Ectodermal cell (in vitro differentiated cells): ENCODE data around the gene TXNDC8.

Experiments
- H3K27ac ChIP-seq: 2 replicates; pipeline ENCODE4 v1.7.0; 2013; ENCODE audit warnings: mild to moderate bottlenecking, low read depth, low read length; ENCODE audit not compliant: insufficient read depth, poor library complexity, severe bottlenecking
- H3K27me3 ChIP-seq: 2 replicates; pipeline ENCODE4 v1.7.0; 2013; ENCODE audit warnings: mild to moderate bottlenecking, low read length; ENCODE audit not compliant: insufficient read depth, control insufficient read depth, poor library complexity, severe bottlenecking
- H3K36me3 ChIP-seq: one replicate; pipeline ENCODE4 v1.7.0; 2013; ENCODE audit warnings: low read length; ENCODE audit not compliant: control insufficient read depth, insufficient read depth
- H3K4me1 ChIP-seq: one replicate; pipeline ENCODE4 v1.7.0; 2013; ENCODE audit warnings: low read length; ENCODE audit not compliant: control insufficient read depth, insufficient read depth
- H3K4me3 ChIP-seq: 2 replicates; pipeline ENCODE4 v1.7.0; 2013; ENCODE audit warnings: low read depth, low read length, control low read depth; ENCODE audit not compliant: insufficient read depth
- H3K9me3 ChIP-seq: 2 replicates; pipeline ENCODE4 v1.7.0; 2013; ENCODE audit warnings: mild to moderate bottlenecking, low read length, moderate library complexity; ENCODE audit not compliant: control insufficient read depth
- WGBS, 2 experiments: methylation state at CpG; one replicate each; pipeline ENCODE4 v1.1.7; 2013; ENCODE audit warnings: missing lambda C conversion rate in 2 of 2; 5-methylcytosine and 5-hydroxymethylcytosine counted together

TXNDC8 gene

GRCh38 chr9:110309681-110310080 is 28.0 kb downstream of the TXNDC8 start:
- WGBS, 2 experiments, result 88% methylated on average over 1 of the region's 1 CpG; no CpG with 5 or more reads in 1 of the 2 experiments
- no peaks in the 10 kb centered on the region for H3K4me1 ChIP-seq
- H3K27ac ChIP-seq, result no peak overlapping the region

GRCh38 chr9:110308633-110309038 is 29.0 kb downstream of the TXNDC8 start:
- H3K27ac ChIP-seq, result no peak overlapping the region
- no peaks in the 10 kb centered on the region for H3K4me1 ChIP-seq
- no peak overlapping the region for H3K4me3 ChIP-seq
- no peaks in the 10 kb centered on the region for H3K36me3 ChIP-seq
- 92 to 93% methylated on average over 4 of the region's 4 CpGs for WGBS, 2 experiments
- no peaks in the 10 kb centered on the region for H3K27me3 ChIP-seq
- no peaks in the 10 kb centered on the region for H3K9me3 ChIP-seq

More at GRCh38 chr9:110309681-110310080, 28.0 kb downstream of the TXNDC8 start:
- Histone ChIP-seq H3K36me3 (no peaks in the 10 kb centered on the region), H3K9me3 (no peaks in the 10 kb centered on the region), H3K27me3 (no peaks in the 10 kb centered on the region), H3K4me3 (no peak overlapping the region)

DNA sequence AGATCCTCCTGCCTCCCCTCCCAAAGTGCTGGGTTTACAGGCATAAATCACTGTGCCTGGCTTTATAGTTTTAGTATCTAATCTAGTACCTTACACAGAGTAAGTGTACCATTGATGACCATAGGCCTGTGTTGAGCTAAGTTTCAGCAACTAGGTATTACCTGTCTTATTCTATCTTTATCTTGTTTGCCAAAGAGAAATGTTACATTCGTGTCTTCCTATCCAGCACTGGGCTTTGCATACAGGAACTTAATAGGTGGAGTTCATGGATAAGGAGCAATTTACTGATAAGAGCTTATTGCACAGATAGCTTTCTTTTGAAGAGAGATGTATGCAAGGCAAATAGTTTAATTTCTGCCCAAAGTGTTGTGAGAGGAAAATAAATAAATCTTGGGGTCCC is 30.5 kb downstream of the TXNDC8 start:
- Histone ChIP-seq H3K27me3 (no peaks in the 10 kb centered on the region), H3K4me1 (no peaks in the 10 kb centered on the region), H3K36me3 (no peaks in the 10 kb centered on the region), H3K4me3 (no peak overlapping the region), H3K27ac (no peak overlapping the region), H3K9me3 (no peaks in the 10 kb centered on the region)
- WGBS, 2 experiments, result 80 to 88% methylated on average over 1 of the region's 1 CpG

DNA sequence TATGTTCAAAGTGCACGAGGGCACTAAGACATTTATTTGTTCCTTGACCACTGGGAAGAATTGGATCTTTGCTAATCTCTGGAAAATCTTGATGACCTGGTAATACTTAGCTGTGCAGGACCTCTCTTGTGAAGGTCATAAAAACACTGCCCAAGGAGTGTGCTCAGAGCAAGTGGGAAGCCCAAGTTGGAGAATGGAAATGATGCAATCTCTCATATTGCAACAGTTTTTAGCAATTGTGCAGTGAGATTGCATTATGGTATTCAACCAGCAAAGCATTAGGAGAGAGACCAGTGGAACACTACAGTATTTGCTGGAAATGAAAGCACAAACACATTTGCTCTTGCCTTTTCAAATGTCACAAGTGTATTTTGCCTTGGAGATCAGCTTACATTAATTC is 34.5 kb downstream of the TXNDC8 start:
- no peak overlapping the region for H3K4me3 ChIP-seq

DNA sequence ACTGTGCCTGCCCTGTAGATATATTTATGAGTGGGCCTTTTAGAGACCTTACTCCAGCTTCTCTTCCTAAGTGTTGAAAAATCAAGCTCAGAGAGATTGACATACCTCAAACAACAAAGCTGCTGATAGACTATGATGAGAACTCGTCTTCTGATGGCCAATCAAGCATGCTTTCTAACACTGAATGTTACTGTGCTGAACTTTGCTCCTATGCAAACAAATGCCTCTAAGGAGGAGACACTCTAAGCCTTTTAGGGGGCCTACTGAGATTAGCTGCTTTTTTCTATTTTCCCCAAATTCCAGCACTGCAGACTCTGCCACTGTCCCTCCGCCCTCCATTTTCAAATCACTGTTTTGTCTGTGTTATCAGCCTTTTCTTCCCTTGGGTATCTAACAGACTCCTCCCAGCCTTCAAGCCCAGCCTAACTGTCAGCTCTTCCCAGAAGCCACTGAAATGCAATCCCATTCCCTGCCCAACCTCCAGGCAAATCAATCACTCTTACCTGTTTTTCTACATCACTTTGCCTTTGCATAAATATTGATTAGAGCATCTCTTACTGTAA is 39.5 kb downstream of the TXNDC8 start:
- Histone ChIP-seq H3K27me3 (no peaks in the 10 kb centered on the region), H3K36me3 (no peaks in the 10 kb centered on the region), H3K9me3 (no peaks in the 10 kb centered on the region), H3K4me1 (peaks cover 5% of the 10 kb centered on the region), H3K4me3 (no peak overlapping the region), H3K27ac (no peak overlapping the region)
- 79 to 87% methylated on average over 2 of the region's 2 CpGs for WGBS, 2 experiments

More for the DNA sequence above, 34.5 kb downstream of the TXNDC8 start:
- Histone ChIP-seq H3K27me3 (no peaks in the 10 kb centered on the region), H3K27ac (no peak overlapping the region), H3K4me1 (peaks cover 2% of the 10 kb centered on the region), H3K9me3 (no peaks in the 10 kb centered on the region), H3K36me3 (no peaks in the 10 kb centered on the region)
- WGBS, 2 experiments, result 86 to 94% methylated on average over 1 of the region's 1 CpG

- H3K9me3 ChIP-seq, result no peaks in the 10 kb centered on the region
- H3K4me1 ChIP-seq, result peaks cover 4% of the 10 kb centered on the region
- no peak overlapping the region for H3K4me3 ChIP-seq
- H3K36me3 ChIP-seq, result no peaks in the 10 kb centered on the region
- H3K27ac ChIP-seq, result no peak overlapping the region
- H3K27me3 ChIP-seq, result no peaks in the 10 kb centered on the region
- WGBS, 2 experiments, result 75 to 89% methylated on average over 1 of the region's 1 CpG
Measured at GRCh38 chr9:110293248-110293647, 44.4 kb downstream of the TXNDC8 start.

- Histone ChIP-seq H3K27ac (no peak overlapping the region), H3K4me1 (no peaks in the 10 kb centered on the region), H3K36me3 (no peaks in the 10 kb centered on the region), H3K4me3 (no peak overlapping the region), H3K27me3 (no peaks in the 10 kb centered on the region), H3K9me3 (no peaks in the 10 kb centered on the region)
- 86 to 92% methylated on average over 28 of the region's 28 CpGs for WGBS, 2 experiments
Measured at GRCh38 chr9:110291921-110292557, 45.6 kb downstream of the TXNDC8 start.

DNA sequence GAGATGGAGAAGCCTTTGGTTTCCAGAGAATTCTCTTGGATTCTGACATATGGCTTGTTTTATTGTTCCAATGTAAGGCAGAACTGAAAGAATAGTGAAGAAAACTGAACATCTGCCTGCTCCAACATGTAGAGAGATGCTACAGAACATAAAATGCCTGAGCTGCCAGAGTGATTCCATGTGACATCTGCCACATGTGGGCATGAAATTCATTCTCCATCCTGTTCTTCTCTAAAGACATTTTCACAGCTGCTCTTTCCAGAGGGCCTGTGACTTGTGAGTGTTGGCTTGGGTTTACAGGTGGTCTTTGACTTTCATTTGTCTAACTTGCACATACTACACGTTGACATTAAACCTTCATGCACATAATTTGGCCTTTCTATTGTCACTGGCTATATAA is 47.7 kb downstream of the TXNDC8 start:
- no peaks in the 10 kb centered on the region for H3K4me1 ChIP-seq
- H3K36me3 ChIP-seq, result no peaks in the 10 kb centered on the region
- no peaks in the 10 kb centered on the region for H3K27me3 ChIP-seq
- WGBS, 2 experiments, result 86 to 88% methylated on average over 1 of the region's 1 CpG
- H3K4me3 ChIP-seq, result no peak overlapping the region
- H3K27ac ChIP-seq, result no peak overlapping the region
- H3K9me3 ChIP-seq, result no peaks in the 10 kb centered on the region

DNA sequence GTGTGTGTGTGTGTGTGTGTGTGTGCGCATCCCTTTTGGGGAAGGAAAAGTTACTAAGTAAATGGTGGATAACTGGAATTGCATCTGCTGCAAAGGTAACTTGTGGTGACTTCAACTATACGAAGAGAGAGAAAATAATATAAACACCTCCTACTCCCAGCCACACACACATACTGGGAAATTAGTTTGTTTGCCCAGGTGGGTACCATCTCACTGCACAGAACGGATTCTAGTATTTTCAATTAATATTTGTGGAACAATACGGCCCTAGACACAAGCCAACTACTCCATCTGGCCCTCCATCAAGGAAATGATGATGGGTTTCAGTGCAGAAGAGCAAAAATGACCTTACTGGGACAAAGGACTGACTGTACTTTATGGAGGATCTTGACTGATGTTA is 49.2 kb downstream of the TXNDC8 start:
- Histone ChIP-seq H3K36me3 (no peaks in the 10 kb centered on the region), H3K27ac (no peak overlapping the region), H3K27me3 (no peaks in the 10 kb centered on the region), H3K9me3 (no peaks in the 10 kb centered on the region), H3K4me1 (no peaks in the 10 kb centered on the region), H3K4me3 (no peak overlapping the region)
- WGBS, 2 experiments, result 87 to 91% methylated on average over 4 of the region's 4 CpGs

DNA sequence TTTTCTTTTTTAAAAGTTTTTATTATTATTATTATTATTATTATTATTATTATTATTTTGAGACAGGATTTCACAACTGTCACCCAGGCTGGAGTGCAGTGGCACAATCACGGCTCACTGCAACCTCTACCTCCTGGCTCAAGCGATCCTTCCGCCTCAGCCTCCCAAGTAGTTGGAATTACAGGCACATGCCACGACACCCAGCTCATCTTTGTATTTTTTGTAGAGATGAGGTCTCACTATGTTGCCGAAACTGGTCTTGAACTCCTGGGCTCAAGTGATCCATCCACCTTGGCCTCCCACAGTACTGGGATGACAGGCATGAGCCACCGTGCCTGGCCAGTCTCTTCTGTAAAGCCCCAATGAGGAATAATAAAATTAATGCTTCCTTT is 50.4 kb downstream of the TXNDC8 start:
- no peaks in the 10 kb centered on the region for H3K9me3 ChIP-seq
- 93 to 94% methylated on average over 6 of the region's 6 CpGs for WGBS, 2 experiments

More for the DNA sequence above, 50.4 kb downstream of the TXNDC8 start:
- H3K4me3 ChIP-seq, result no peak overlapping the region
- no peaks in the 10 kb centered on the region for H3K27me3 ChIP-seq
- H3K27ac ChIP-seq, result no peak overlapping the region
- H3K4me1 ChIP-seq, result no peaks in the 10 kb centered on the region
- no peaks in the 10 kb centered on the region for H3K36me3 ChIP-seq
